Naive B cell (primary cell): ENCODE data around the gene POLR2C. TPM values are rescaled to one million over a fixed set of nuclear protein-coding genes. Genes with fewer than 3 reads are reported as not detected.
A peak's percentile ranks its signal among the peaks of the same experiment; 100 is the strongest.
"Not testable (repeated sequence)": the region's sequence is repeated elsewhere in the genome, so short reads cannot be mapped to it uniquely, and the experiment has no call there.

Experiments used
- ATAC-seq, 2 donors: fragments of 150-1000 bp; cut with Tn5 transposase; 2 replicates each; pipeline ENCODE4 v1.10.0; 2021; ENCODE audit warnings: low read depth in 2 of 2, mild to moderate bottlenecking in 2 of 2, moderate library complexity in 2 of 2
- DNase-seq: peaks from one replicate; pipeline ENCODE4 v3.0.0; 2022
- H3K27ac Mint-ChIP-seq, 6 donors: one replicate each; pipeline ENCODE4 v1.8.0; 2020 to 2022; ENCODE audit warnings: mild to moderate bottlenecking in 6 of 6, mixed read lengths in 6 of 6, moderate library complexity in 5 of 6, inconsistent platforms in 2 of 6
- H3K27me3 Mint-ChIP-seq, 3 donors: one replicate each; pipeline ENCODE4 v1.8.0; 2021 to 2022; ENCODE audit warnings: mixed read lengths in 3 of 3, mild to moderate bottlenecking in 1 of 3
- H3K36me3 Mint-ChIP-seq, 2 donors: one replicate each; pipeline ENCODE4 v1.8.0; 2020 to 2022; ENCODE audit warnings: mixed read lengths in 2 of 2, inconsistent platforms in 1 of 2, mild to moderate bottlenecking in 1 of 2
- H3K4me1 Mint-ChIP-seq, 3 donors: one replicate each; pipeline ENCODE4 v1.8.0; 2020 to 2022; ENCODE audit warnings: mixed read lengths in 3 of 3, inconsistent platforms in 1 of 3, mild to moderate bottlenecking in 1 of 3, moderate library complexity in 1 of 3
- H3K4me3 Mint-ChIP-seq, 8 donors: one replicate each; pipeline ENCODE4 v1.8.0; 2020 to 2022; ENCODE audit warnings: mild to moderate bottlenecking in 8 of 8, mixed read lengths in 8 of 8, moderate library complexity in 8 of 8, inconsistent platforms in 2 of 8
- H3K9me3 Mint-ChIP-seq, 7 donors: one replicate each; pipeline ENCODE4 v1.8.0; 2020 to 2022; ENCODE audit warnings: mixed read lengths in 7 of 7, mild to moderate bottlenecking in 5 of 7, inconsistent platforms in 2 of 7, moderate library complexity in 1 of 7
- polyA plus RNA-seq, 6 donors: library from polyadenylated mRNA; unstranded; fragments of 300-500 nt; fragmentation: Illumina TruSeq; gene quantifications; one replicate each; pipeline ENCODE4 v1.2.3, GENCODE V29; 2021; ENCODE audit warnings: low read depth in 6 of 6

POLR2C gene
- polyA plus RNA-seq, 6 donors from 2014 or later, result 33.6 to 59.9 (median 39.7) TPM

DNA sequence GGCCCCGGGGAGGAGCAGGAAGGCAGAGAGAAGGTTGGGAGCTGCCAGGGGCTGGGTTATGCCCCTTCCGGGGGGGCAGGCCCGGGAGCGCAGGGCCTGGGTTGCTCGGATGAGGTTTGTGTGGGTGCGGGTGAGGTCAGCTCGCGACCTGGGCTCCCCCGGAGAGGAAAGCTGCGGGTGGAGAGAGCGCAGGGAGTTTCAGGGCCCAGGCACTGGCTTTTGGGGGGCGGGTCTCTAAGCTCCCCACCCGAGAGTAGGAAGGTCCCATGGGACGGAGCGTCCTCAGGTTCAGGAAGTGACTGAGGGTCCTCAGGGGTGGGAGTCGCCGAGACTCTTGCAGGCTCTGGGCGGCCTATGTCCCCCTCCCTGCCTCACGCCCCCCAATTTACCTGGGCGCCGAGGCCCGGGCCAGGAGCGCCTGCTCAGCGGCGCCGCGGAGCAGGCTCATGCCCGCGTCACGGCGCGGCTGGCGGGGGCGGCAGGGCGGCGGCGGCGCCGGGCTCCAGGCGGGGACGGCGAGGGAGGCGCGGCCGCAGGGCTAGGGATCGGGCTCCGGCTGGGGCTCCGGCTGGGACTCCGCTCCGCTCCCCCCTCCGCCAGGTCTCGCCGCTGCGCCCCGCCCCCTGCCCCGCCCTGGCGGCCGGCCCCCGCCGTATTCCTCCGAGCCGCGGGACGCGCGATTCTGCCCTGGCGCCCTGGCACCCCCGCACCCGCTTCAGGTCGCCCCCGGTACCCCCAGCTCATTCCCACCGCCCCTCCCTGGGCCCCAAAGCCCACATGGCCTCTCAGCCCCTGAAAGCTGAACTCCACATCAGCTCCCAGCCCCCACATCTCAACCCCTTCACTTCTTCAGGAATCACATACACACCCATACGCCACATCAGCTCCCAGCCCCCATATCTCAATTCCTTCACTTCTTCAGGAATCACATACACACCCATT, 23.7 kb downstream of the POLR2C start, which contains the start of gene DOK4:
Gene DOK4, minus strand, starts transcription at position 578 of the 942 bp plus-strand sequence. CDS start 6,986 bp downstream, outside the sequence.
- no peaks in the 10 kb centered on the region for H3K9me3 Mint-ChIP-seq
- H3K27ac Mint-ChIP-seq, result peak within 1 kb of the TSS in 3 of 6 donors; percentile 27 to 79 (median 73)
- H3K27me3 Mint-ChIP-seq, result peaks cover 8 to 26% (median 22%) of the 10 kb centered on the region in 3 donors
- DNase-seq (peak; percentile 55), ATAC-seq (peak; percentile 92 to 93)
- peaks cover 14 to 26% (median 20%) of the 10 kb centered on the region in 3 donors for H3K4me1 Mint-ChIP-seq
- peak within 1 kb of the TSS; percentile 85 to 94 (median 89) for H3K4me3 Mint-ChIP-seq
- no peaks in the 10 kb centered on the region for H3K36me3 Mint-ChIP-seq

DNA sequence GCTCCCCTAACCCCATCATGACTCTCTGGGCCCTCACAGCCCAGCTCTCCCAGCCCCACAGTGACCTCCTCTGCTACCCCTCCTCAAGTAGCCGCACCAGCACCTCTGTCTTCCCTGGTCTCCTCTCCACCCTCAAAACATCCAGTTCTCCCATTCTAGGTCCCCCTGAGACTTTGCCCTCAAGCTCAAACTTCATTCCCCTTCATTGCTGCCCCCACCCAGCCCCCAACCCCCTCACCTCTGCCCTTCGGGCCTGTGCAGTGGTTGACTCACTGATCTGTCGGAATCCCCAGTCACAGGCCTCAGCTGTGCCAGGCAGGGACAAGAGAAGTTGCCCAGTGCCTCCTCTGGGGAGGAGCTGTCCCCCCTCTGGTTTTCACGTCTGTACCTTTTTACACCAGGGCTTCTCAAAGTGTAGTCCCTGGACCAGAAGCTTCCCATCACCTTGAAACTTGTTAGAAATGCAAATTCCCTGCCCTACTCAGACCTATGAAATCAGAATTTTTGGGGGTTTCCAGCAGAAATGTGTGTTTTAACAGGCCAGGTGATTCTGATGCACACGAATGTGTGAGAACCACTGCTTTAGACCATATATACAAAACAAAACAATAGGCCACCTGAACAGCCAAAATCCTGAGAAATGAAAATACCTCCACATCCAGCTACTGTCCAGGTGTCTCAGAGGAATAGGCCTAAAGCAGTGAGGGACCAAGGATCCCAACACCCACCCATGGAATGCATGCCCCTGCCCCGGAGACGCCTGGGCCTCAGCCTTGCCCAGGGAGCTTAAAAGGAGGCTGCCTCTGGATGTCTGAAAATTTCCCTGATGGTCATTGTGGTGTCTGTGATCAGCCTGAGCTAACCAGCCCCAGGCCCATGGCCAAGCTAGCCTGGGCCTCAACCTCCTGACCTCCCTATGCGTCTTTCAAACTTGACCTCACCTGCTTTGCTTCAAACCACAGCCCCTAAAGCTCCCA, 24.7 kb downstream of the POLR2C start:
- no peak for DNase-seq
- Mint-ChIP-seq H3K4me3 (peak overlapping the region; percentile 62 to 94 (median 83)), H3K36me3 (no peaks in the 10 kb centered on the region), H3K9me3 (no peaks in the 10 kb centered on the region), H3K27ac (peak overlapping the region in 2 of 6 donors; percentile 70 to 73), H3K27me3 (peaks cover 4 to 21% (median 16%) of the 10 kb centered on the region in 3 donors), H3K4me1 (peaks cover 14 to 22% (median 18%) of the 10 kb centered on the region in 3 donors)
- ATAC-seq, result no peak

DNA sequence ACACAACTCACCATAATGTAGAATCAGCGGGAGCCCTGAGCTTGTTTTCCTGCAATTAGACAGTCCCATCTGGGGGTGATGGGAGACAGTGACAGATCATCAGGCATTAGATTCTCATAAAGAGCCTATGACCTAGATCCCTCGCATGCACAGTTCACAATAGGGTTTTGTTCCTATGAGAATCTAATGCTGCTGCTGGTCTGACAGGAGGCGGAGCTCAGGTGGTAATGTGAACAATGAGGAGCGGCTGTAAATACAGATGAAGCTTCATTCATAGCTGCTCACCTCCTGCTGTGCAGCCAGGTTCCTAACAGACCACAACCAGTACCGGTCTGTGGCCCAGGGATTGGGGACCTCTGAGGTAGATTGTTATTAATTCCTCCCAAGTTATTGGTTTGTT, 26.8 kb downstream of the POLR2C start:
- no peak for DNase-seq
- H3K9me3 Mint-ChIP-seq, result no peaks in the 10 kb centered on the region
- ATAC-seq, result no peak
- no peak overlapping the region for H3K27ac Mint-ChIP-seq
- H3K4me3 Mint-ChIP-seq, result no peak overlapping the region
- H3K4me1 Mint-ChIP-seq, result peaks cover 23 to 31% (median 30%) of the 10 kb centered on the region in 3 donors
- H3K36me3 Mint-ChIP-seq, result no peaks in the 10 kb centered on the region
- peaks cover 4 to 17% (median 15%) of the 10 kb centered on the region in 3 donors for H3K27me3 Mint-ChIP-seq

DNA sequence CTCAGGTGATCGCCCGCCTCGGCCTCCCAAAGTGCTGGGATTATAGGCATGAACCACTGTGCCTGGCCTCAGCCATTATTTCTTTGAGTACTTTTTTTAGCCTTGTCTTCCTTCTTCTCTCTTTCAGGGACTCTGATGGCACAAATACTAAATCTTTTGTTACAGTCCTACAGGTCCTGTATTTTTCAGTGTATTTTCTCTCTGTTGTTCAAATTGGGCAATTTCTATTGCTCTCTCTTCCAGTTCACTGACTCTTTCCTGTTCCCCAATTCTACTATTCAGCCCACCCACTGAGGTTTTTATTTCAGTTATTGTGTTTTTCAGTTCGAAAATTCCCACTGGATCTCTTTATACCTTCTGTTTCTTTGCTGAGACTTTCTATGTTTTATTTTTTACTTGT, 31.3 kb downstream of the POLR2C start:
- H3K27ac Mint-ChIP-seq, result peak overlapping the region in 1 of 6 donors; percentile 9
- peak overlapping the region in 6 of 8 donors; percentile 5 to 81 (median 50) for H3K4me3 Mint-ChIP-seq
- ATAC-seq, result no peak

DNA sequence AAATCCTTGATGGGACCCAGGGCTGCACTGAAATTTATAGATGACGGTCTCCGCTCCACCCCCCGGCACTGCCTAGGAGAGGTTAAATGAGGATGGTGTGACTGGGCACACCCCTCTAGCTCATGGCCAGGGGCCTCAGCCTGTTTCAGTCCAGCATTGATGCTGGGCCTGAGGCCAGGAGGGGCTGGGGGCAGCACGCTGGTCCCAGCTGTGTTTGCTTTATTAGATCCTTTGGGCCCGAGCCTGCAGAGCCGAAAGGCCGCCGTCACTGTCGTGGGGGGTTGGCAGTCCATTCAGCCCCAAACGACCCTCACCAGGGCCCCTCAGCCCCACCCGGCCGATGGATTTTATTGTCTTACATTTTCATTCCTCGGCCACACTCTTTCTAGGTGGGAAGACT, 34.6 kb downstream of the POLR2C start:
- no peak overlapping the region for H3K27ac Mint-ChIP-seq
- no peak for ATAC-seq

More for the DNA sequence above, 31.3 kb downstream of the POLR2C start:
- Mint-ChIP-seq H3K36me3 (no peaks in the 10 kb centered on the region), H3K4me1 (peaks cover 10 to 21% (median 13%) of the 10 kb centered on the region in 3 donors), H3K9me3 (no peaks in the 10 kb centered on the region), H3K27me3 (no peaks in the 10 kb centered on the region)
- DNase-seq, result no peak

DNA sequence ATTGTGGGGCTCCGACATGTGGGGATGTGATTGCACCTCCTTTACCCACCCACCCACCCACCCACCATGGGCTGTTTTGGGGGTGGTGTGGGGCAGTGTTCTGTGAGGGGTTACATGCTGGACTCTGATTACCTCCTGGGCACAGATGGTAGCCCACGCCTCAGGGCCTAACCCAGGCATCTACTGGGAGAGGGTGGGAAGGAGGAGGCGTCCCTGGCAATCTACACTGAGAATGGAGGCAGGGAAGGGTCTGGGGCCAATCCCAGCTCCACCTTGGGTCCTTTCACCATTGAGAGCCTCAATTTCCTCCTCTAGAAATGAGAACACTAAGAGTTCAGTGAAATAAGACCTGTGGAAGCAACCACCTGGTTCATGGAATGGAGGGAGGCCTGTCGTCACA, 35.6 kb downstream of the POLR2C start:
- H3K27ac Mint-ChIP-seq, result no peak overlapping the region
- H3K9me3 Mint-ChIP-seq, result no peaks in the 10 kb centered on the region
- H3K4me1 Mint-ChIP-seq, result peaks cover 10 to 17% (median 13%) of the 10 kb centered on the region in 3 donors
- H3K4me3 Mint-ChIP-seq, result no peak overlapping the region
- no peak for ATAC-seq
- no peaks in the 10 kb centered on the region for H3K36me3 Mint-ChIP-seq
- DNase-seq, result no peak
- no peaks in the 10 kb centered on the region for H3K27me3 Mint-ChIP-seq

More for the DNA sequence above, 34.6 kb downstream of the POLR2C start:
- H3K4me3 Mint-ChIP-seq, result no peak overlapping the region
- peaks cover 10 to 23% (median 16%) of the 10 kb centered on the region in 3 donors for H3K4me1 Mint-ChIP-seq
- H3K36me3 Mint-ChIP-seq, result no peaks in the 10 kb centered on the region
- no peaks in the 10 kb centered on the region for H3K27me3 Mint-ChIP-seq
- H3K9me3 Mint-ChIP-seq, result no peaks in the 10 kb centered on the region
- no peak for DNase-seq

DNA sequence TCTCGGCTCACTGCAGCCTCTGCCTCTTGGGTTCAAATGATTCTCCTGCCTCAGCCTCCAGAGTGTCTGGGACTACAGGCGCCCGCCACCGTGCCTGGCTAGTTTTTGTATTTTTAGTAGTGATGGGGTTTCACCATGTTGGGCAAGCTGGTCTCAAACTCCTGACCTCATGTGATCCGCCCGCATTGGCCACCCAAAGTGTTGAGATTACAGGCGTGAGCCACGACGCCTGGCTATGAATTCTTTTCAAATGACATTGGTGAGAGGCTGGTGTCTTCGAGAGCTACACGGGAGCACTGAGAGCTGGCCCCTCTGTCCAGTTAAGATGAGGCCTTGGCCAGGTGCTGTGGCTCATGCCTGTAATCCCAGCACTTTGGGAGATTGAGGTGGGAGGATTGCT, 37.5 kb downstream of the POLR2C start:
- not testable (repeated sequence) for H3K4me1 Mint-ChIP-seq, ATAC-seq, H3K4me3 Mint-ChIP-seq, H3K27ac Mint-ChIP-seq, H3K36me3 Mint-ChIP-seq, H3K9me3 Mint-ChIP-seq, H3K27me3 Mint-ChIP-seq, DNase-seq

DNA sequence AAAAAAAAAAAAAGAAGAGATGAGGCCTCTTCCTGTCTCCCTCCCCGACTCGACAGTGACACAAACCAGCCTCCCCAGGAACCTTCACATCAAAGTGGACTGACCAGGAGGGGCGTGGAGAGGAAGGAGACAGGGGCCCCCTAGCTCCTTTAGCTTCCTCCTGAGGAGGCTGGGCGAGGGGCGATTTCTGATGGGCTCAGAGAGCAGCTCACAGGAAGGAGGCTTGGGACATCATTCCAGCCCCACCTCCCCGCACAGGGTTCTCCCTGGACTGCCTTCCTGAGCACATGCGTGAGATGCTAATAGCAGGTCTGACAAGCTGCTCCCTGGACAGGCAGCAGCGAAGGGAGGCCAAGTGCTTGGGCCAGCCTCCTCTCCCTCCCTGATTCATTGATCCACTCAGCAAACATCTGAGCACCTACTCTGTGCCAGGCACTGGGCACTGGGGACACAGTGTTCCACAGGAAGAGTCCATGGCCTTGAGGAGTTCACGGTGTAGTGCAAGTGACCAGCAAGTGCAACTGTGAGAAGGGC, 38.2 kb downstream of the POLR2C start:
- peaks cover 0 to 4% (median 3%) of the 10 kb centered on the region in 3 donors for H3K4me1 Mint-ChIP-seq
- no peak overlapping the region for H3K4me3 Mint-ChIP-seq
- DNase-seq, result no peak
- H3K27me3 Mint-ChIP-seq, result peaks cover 0 to 8% (median 5%) of the 10 kb centered on the region in 3 donors
- ATAC-seq, result no peak
- no peaks in the 10 kb centered on the region for H3K9me3 Mint-ChIP-seq
- H3K27ac Mint-ChIP-seq, result no peak overlapping the region
- H3K36me3 Mint-ChIP-seq, result no peaks in the 10 kb centered on the region

DNA sequence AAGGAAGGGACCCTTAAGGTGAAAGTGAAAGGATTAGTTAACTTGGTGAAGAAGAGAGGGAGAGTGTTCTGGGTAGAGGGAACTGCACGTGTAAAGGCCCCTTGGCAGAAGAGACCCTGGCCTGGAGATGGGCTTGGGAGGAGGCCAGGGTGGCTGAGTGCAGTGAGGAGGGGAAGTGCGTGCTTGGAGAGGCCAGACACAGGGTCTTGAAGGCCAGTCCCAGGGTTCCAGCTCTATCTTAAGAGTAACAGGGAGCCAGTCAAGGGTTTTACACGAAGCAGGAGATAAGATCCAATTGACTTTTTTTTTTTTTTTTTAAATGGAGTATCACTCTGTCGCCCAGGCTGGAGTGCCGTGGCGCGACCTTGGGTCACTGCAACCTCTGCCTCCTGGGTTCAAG, 39.0 kb downstream of the POLR2C start:
- peaks cover 0 to 8% (median 5%) of the 10 kb centered on the region in 3 donors for H3K27me3 Mint-ChIP-seq
- no peaks in the 10 kb centered on the region for H3K36me3 Mint-ChIP-seq
- DNase-seq, result no peak
- H3K9me3 Mint-ChIP-seq, result no peaks in the 10 kb centered on the region
- peak overlapping the region in 3 of 6 donors; percentile 3 to 80 (median 22) for H3K27ac Mint-ChIP-seq
- ATAC-seq, result no peak
- H3K4me3 Mint-ChIP-seq, result no peak overlapping the region
- peaks cover 0 to 4% (median 3%) of the 10 kb centered on the region in 3 donors for H3K4me1 Mint-ChIP-seq

DNA sequence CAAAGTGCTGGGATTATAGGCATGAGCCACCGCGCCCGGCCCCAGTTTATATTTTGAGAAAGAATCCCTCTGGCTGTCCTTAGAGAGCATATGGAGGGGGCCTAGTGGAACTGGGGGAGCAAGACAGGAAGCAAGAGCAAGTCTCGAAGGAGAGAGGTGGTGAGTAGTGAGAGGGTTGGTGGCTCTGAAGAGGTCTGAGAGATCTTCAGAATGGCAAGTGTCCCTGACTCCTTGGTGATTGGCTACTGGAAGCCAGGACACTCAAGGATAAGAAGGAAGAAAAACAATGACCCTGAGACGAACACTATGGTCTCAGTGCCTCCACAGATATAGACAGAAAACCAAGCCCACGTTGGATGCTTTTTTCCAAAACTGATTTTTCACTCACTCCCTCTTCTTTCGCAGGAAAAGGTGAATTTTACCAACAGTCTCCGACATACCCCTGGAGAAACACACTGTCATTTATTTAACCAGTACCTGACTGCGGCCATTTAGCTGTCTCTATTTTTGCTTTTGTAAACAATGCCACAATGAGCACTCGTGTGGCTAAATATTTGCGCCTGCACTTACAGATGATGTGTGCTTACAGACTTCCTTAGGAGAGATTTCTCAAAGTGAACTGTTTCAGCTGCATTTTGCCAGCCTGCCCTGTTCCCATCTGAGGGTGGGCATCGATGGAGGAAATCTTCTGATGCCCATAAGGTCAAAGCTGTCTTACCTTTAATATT, 39.7 kb downstream of the POLR2C start:
- ATAC-seq (no peak), DNase-seq (no peak)
- Mint-ChIP-seq H3K4me1 (peaks cover 0 to 4% (median 3%) of the 10 kb centered on the region in 3 donors), H3K9me3 (no peaks in the 10 kb centered on the region), H3K27me3 (peaks cover 0 to 8% (median 5%) of the 10 kb centered on the region in 3 donors), H3K27ac (peak overlapping the region in 1 of 6 donors; percentile 23), H3K36me3 (no peaks in the 10 kb centered on the region), H3K4me3 (no peak overlapping the region)

DNA sequence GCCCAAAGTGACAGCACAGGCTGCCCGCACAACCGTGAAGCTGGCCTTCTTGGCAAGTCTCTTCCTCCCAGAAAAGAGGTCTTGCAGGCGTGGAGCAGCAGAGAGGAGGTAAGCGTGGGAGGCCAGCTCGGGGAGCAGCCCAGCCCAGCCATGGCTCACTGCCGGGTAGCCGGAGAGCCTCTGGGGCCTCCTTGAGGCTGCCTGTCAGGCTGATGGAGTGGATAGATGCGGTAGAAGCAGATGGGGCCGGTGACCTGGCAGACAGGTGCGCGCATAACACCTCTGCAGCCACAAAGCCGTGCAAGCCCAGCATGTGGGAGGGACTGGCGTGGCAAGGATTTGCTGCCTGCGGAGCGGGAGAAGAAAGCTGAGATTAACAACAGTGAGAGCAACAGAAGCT, 40.9 kb downstream of the POLR2C start:
- Mint-ChIP-seq H3K4me1 (peaks cover 0 to 4% (median 3%) of the 10 kb centered on the region in 3 donors), H3K9me3 (no peaks in the 10 kb centered on the region), H3K4me3 (no peak overlapping the region), H3K36me3 (no peaks in the 10 kb centered on the region), H3K27me3 (peaks cover 0 to 8% (median 6%) of the 10 kb centered on the region in 3 donors), H3K27ac (no peak overlapping the region)
- DNase-seq, result no peak
- no peak for ATAC-seq

DNA sequence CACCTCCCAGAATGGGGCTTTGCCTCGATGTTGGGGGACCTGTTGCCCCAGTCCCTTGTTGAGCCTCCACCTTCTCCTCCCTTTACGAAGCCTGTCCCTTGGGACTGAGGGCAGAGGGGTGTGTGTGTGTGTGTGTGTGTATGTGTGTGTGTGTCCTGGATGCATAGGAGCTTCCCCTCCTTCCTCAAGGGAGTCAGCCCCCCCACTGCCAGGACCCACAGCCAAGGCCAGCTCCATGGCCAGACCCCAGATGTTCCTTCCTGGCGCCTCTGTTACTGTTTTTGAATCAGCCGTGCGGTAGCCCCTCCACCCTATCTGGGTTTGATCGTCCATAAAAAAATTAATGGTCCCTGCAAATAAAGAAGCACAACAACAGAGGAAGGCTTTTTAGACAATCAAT, 41.5 kb downstream of the POLR2C start:
- Mint-ChIP-seq H3K27me3 (peaks cover 0 to 14% (median 11%) of the 10 kb centered on the region in 3 donors), H3K4me1 (peaks cover 0 to 4% (median 3%) of the 10 kb centered on the region in 3 donors), H3K4me3 (no peak overlapping the region), H3K27ac (no peak overlapping the region), H3K9me3 (no peaks in the 10 kb centered on the region), H3K36me3 (no peaks in the 10 kb centered on the region)
- DNase-seq (no peak), ATAC-seq (no peak)
